Epidermal melanocyte (primary cell): Measurements from ENCODE around the gene DMRT2.

ENCODE experiments used
- DNase-seq: peaks from one replicate; pipeline ENCODE4 v3.0.0; 2011; ENCODE audit warnings: low spot score; ENCODE audit not compliant: insufficient read length

The DMRT2 gene

GRCh38 chr9:1086517-1086916 is 36.4 kb downstream of the DMRT2 start:
- no peak for DNase-seq

- no peak for DNase-seq
Observed at GRCh38 chr9:1087120-1087881, 37.1 kb downstream of the DMRT2 start.

- no peak for DNase-seq
Observed at GRCh38 chr9:1094749-1095148, 44.6 kb downstream of the DMRT2 start.

GRCh38 chr9:1096155-1096964 is 46.2 kb downstream of the DMRT2 start:
- no peak for DNase-seq

GRCh38 chr9:1098551-1098950 is 48.4 kb downstream of the DMRT2 start:
- no peak for DNase-seq

- no peak for DNase-seq
Observed at GRCh38 chr9:1100201-1100600, 50.0 kb downstream of the DMRT2 start.

- DNase-seq: no peak
Observed at GRCh38 chr9:1100945-1101344, 50.8 kb downstream of the DMRT2 start.

GRCh38 chr9:1101846-1102641 is 51.9 kb downstream of the DMRT2 start:
- DNase-seq: no peak

- DNase-seq: no peak
Observed at GRCh38 chr9:1102642-1102970, 52.4 kb downstream of the DMRT2 start.
